Activated CD8-positive, alpha-beta memory T cell treated with anti-CD3 and anti-CD28 coated beads for 1 hour (primary cell): Measurements from ENCODE around the gene CDC6.
"Not testable (repeated sequence)": the region's sequence is repeated elsewhere in the genome, so short reads cannot be mapped to it uniquely, and the experiment has no call there.

ENCODE experiments used
- DNase-seq, 2 donors: peaks; one replicate each; pipeline ENCODE4 v3.0.0-alpha.2; 2020; ENCODE audit warnings: low read depth in 1 of 2; ENCODE audit errors: extremely low read depth in 1 of 2

CDC6 gene

GRCh38 chr17:40287159-40287493 lies 553 bp upstream of the CDC6 start:
- no peak for DNase-seq

GRCh38 chr17:40290629-40291280 lies 3.1 kb downstream of the CDC6 start:
- DNase-seq, result no peak

GRCh38 chr17:40291281-40291664 lies 3.6 kb downstream of the CDC6 start:
- no peak for DNase-seq

GRCh38 chr17:40293363-40293762 lies 5.7 kb downstream of the CDC6 start:
- no peak for DNase-seq

GRCh38 chr17:40295488-40296436 lies 8.1 kb downstream of the CDC6 start:
- no peak for DNase-seq

GRCh38 chr17:40297511-40297910 lies 9.8 kb downstream of the CDC6 start:
- no peak for DNase-seq

GRCh38 chr17:40298726-40299125 lies 11.0 kb downstream of the CDC6 start:
- no peak for DNase-seq

- not testable (repeated sequence) for DNase-seq
Observed at GRCh38 chr17:40299159-40299757, 11.6 kb downstream of the CDC6 start.

GRCh38 chr17:40301315-40301714 lies 13.6 kb downstream of the CDC6 start:
- no peak for DNase-seq

GRCh38 chr17:40303009-40303657 lies 15.5 kb downstream of the CDC6 start:
- DNase-seq, result no peak

- no peak for DNase-seq
Observed at GRCh38 chr17:40303708-40304551, 16.3 kb downstream of the CDC6 start.

GRCh38 chr17:40304552-40304863 lies 16.8 kb downstream of the CDC6 start:
- not testable (repeated sequence) for DNase-seq

- DNase-seq, result not testable (repeated sequence)
Observed at GRCh38 chr17:40304866-40305265, 17.2 kb downstream of the CDC6 start.

GRCh38 chr17:40306395-40306794 lies 18.7 kb downstream of the CDC6 start:
- DNase-seq, result no peak

GRCh38 chr17:40307001-40307730 lies 19.5 kb downstream of the CDC6 start:
- DNase-seq, result no peak

GRCh38 chr17:40307740-40308239 lies 20.1 kb downstream of the CDC6 start:
- no peak for DNase-seq

GRCh38 chr17:40309031-40309948 lies 21.6 kb downstream of the CDC6 start, which contains the start of gene RARA:
Gene RARA, plus strand, starts transcription at chr17:40309180. Its CDS starts 22,039 bp downstream, at chr17:40331219.
- no peak for DNase-seq

- DNase-seq, result no peak
Observed at GRCh38 chr17:40309949-40310510, 22.4 kb downstream of the CDC6 start.
